NB4 (cell line): Measurements from ENCODE around the gene GSK3A.

Source experiments
- MYC ChIP-seq: IDR thresholded peaks from 2 replicates; pipeline ENCODE4 v1.6.1; 2011; ENCODE audit warnings: low read depth, low read length
- POLR2A ChIP-seq: IDR thresholded peaks from 2 replicates; pipeline ENCODE4 v1.6.1; 2011; ENCODE audit warnings: mild to moderate bottlenecking; ENCODE audit not compliant: insufficient read length; ENCODE audit errors: extremely low read depth
- TF ChIP-seq, protein P1 (sequence below): IDR thresholded peaks from one replicate; pipeline ENCODE4 v1.5.1; 2012; ENCODE audit warnings: low read depth, low read length
- TF ChIP-seq, protein P2 (sequence below): IDR thresholded peaks from 2 replicates; pipeline ENCODE4 v1.6.1; 2011; ENCODE audit warnings: low read depth, low read length

DNA sequence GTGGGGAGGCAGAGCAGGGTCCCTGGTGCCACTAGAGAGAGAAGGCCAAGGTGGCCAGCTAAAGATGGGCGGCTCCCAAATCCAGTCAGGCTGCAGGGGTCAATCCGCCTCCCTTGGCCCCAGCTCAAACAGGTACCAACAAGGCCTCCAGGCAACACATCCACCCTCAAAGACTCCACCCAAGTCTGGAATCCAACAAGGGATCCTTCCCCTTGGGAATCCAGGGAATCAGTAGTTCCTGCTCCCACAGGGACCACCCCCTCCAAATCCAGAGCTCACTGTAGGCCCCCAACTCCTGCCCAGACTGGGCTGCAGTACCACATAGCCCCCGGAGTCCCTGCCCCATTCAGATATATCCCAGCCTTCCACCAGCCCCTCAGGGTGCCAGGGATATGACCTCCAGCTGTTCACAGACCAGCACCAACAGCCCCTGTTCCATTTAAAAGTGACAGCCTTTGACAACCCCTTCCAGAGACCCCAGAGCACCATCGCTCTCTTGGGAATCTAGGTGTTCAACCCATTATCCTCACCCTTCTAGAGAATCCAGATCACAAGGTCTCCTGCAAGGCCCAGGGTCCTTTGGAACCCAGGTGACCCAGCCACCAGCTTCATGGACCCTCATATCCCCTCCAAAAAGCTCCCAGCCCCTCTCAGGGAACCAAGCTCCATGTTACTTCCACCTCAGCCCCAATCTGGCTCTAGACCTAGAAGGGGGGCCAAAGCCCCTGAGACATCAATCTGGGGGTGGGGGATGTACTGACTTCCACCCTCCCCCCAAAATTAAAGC lies 9.4 kb upstream of the GSK3A start:
- TF ChIP-seq, protein P1, sequence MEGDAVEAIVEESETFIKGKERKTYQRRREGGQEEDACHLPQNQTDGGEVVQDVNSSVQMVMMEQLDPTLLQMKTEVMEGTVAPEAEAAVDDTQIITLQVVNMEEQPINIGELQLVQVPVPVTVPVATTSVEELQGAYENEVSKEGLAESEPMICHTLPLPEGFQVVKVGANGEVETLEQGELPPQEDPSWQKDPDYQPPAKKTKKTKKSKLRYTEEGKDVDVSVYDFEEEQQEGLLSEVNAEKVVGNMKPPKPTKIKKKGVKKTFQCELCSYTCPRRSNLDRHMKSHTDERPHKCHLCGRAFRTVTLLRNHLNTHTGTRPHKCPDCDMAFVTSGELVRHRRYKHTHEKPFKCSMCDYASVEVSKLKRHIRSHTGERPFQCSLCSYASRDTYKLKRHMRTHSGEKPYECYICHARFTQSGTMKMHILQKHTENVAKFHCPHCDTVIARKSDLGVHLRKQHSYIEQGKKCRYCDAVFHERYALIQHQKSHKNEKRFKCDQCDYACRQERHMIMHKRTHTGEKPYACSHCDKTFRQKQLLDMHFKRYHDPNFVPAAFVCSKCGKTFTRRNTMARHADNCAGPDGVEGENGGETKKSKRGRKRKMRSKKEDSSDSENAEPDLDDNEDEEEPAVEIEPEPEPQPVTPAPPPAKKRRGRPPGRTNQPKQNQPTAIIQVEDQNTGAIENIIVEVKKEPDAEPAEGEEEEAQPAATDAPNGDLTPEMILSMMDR = no peak
- TF ChIP-seq, protein P2, sequence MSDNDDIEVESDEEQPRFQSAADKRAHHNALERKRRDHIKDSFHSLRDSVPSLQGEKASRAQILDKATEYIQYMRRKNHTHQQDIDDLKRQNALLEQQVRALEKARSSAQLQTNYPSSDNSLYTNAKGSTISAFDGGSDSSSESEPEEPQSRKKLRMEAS = no peak
- TF ChIP-seq POLR2A (no peak), MYC (no peak)
